NCI-H2107 treated with DMSO at 0.1 percent for 48 hours (cell line): ENCODE data around the gene ITPRIPL2.

Source experiments
- DNase-seq: peaks from one replicate; lab custom pipeline; 2025; ENCODE audit not compliant: unreplicated experiment; lab: John Stamatoyannopoulos, UW

The ITPRIPL2 gene

GRCh38 chr16:19118938-19119431, 5.2 kb downstream of the ITPRIPL2 start:
- no peak for DNase-seq

GRCh38 chr16:19119564-19119963, 5.8 kb downstream of the ITPRIPL2 start:
- DNase-seq, result no peak

- DNase-seq, result no peak
Measured at GRCh38 chr16:19123535-19124178, 9.9 kb downstream of the ITPRIPL2 start.

- no peak for DNase-seq
Measured at GRCh38 chr16:19126300-19126699, 12.5 kb downstream of the ITPRIPL2 start.

GRCh38 chr16:19127205-19127604, 13.4 kb downstream of the ITPRIPL2 start:
- no peak for DNase-seq

- no peak for DNase-seq
Measured at GRCh38 chr16:19127674-19128131, 13.9 kb downstream of the ITPRIPL2 start.

GRCh38 chr16:19128454-19129200, 14.9 kb downstream of the ITPRIPL2 start:
- DNase-seq, result no peak

- DNase-seq, result no peak
Measured at GRCh38 chr16:19130385-19130784, 16.6 kb downstream of the ITPRIPL2 start.

GRCh38 chr16:19130852-19131824, 17.4 kb downstream of the ITPRIPL2 start:
- no peak for DNase-seq

- no peak for DNase-seq
Measured at GRCh38 chr16:19131825-19132218, 18.1 kb downstream of the ITPRIPL2 start.

GRCh38 chr16:19132255-19132654, 18.5 kb downstream of the ITPRIPL2 start:
- DNase-seq, result no peak

- no peak for DNase-seq
Measured at GRCh38 chr16:19132898-19133297, 19.1 kb downstream of the ITPRIPL2 start.

- DNase-seq, result no peak
Measured at GRCh38 chr16:19133600-19133999, 19.8 kb downstream of the ITPRIPL2 start.

- DNase-seq, result no peak
Measured at GRCh38 chr16:19135201-19135842, 21.6 kb downstream of the ITPRIPL2 start.

GRCh38 chr16:19135896-19136438, 22.2 kb downstream of the ITPRIPL2 start:
- DNase-seq, result no peak

- DNase-seq, result no peak
Measured at GRCh38 chr16:19136549-19137196, 22.9 kb downstream of the ITPRIPL2 start.

GRCh38 chr16:19137201-19138128, 23.7 kb downstream of the ITPRIPL2 start:
- peak; percentile 53 for DNase-seq

GRCh38 chr16:19138601-19139000, 24.8 kb downstream of the ITPRIPL2 start:
- no peak for DNase-seq
